Measurements from ENCODE around the gene QRFP.

GRCh38 chr9:130940693-130941576 is 44.3 kb upstream of the QRFP start:
- peak in 2 of 3 experiments; percentile 89 to 96 for TF ChIP-seq CTCF (optimal IDR thresholded peaks at IDR 0.05 in 1 of 3, IDR thresholded peaks at IDR 0.05 in 1 of 3, conservative IDR thresholded peaks at IDR 0.05 in 1 of 3; ENCODE audit: extremely low read depth in 1 of 3, insufficient read depth in 2 of 3, low read length in 3 of 3)
- TF ChIP-seq EZH2 (IDR thresholded peaks at IDR 0.05; ENCODE audit: low read length) = no peak
